ENCODE data around the gene KRT39. TPM values are rescaled to one million over a fixed set of nuclear protein-coding genes. Genes with fewer than 3 reads are reported as not detected.

KRT39 gene
- total and polyA plus RNA-seq, 2 of the 8 experiments (the other 6 are each of a cell fraction or from before 2014, with no cell fraction given) = not detected

DNA sequence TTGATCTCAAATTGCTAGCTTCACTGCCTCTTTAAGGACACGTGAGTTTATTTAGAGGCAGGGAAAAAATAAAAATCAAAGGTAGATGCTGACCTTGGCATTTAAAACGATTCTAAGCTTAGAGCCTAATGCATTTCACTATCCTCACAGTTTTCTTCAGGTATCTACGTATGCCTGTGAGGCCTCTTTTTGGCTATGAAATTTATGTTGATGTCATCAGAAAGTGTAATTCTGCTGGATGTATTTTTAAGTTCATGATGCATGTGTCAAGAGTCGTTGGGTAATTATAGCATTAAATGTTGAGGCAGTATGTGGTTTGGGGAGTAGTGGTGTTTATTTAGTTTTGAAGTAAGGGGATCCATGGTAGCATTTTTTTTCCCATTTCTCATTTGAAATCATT lies 37.2 kb upstream of the KRT39 start (continued):
- TF ChIP-seq, protein P1, sequence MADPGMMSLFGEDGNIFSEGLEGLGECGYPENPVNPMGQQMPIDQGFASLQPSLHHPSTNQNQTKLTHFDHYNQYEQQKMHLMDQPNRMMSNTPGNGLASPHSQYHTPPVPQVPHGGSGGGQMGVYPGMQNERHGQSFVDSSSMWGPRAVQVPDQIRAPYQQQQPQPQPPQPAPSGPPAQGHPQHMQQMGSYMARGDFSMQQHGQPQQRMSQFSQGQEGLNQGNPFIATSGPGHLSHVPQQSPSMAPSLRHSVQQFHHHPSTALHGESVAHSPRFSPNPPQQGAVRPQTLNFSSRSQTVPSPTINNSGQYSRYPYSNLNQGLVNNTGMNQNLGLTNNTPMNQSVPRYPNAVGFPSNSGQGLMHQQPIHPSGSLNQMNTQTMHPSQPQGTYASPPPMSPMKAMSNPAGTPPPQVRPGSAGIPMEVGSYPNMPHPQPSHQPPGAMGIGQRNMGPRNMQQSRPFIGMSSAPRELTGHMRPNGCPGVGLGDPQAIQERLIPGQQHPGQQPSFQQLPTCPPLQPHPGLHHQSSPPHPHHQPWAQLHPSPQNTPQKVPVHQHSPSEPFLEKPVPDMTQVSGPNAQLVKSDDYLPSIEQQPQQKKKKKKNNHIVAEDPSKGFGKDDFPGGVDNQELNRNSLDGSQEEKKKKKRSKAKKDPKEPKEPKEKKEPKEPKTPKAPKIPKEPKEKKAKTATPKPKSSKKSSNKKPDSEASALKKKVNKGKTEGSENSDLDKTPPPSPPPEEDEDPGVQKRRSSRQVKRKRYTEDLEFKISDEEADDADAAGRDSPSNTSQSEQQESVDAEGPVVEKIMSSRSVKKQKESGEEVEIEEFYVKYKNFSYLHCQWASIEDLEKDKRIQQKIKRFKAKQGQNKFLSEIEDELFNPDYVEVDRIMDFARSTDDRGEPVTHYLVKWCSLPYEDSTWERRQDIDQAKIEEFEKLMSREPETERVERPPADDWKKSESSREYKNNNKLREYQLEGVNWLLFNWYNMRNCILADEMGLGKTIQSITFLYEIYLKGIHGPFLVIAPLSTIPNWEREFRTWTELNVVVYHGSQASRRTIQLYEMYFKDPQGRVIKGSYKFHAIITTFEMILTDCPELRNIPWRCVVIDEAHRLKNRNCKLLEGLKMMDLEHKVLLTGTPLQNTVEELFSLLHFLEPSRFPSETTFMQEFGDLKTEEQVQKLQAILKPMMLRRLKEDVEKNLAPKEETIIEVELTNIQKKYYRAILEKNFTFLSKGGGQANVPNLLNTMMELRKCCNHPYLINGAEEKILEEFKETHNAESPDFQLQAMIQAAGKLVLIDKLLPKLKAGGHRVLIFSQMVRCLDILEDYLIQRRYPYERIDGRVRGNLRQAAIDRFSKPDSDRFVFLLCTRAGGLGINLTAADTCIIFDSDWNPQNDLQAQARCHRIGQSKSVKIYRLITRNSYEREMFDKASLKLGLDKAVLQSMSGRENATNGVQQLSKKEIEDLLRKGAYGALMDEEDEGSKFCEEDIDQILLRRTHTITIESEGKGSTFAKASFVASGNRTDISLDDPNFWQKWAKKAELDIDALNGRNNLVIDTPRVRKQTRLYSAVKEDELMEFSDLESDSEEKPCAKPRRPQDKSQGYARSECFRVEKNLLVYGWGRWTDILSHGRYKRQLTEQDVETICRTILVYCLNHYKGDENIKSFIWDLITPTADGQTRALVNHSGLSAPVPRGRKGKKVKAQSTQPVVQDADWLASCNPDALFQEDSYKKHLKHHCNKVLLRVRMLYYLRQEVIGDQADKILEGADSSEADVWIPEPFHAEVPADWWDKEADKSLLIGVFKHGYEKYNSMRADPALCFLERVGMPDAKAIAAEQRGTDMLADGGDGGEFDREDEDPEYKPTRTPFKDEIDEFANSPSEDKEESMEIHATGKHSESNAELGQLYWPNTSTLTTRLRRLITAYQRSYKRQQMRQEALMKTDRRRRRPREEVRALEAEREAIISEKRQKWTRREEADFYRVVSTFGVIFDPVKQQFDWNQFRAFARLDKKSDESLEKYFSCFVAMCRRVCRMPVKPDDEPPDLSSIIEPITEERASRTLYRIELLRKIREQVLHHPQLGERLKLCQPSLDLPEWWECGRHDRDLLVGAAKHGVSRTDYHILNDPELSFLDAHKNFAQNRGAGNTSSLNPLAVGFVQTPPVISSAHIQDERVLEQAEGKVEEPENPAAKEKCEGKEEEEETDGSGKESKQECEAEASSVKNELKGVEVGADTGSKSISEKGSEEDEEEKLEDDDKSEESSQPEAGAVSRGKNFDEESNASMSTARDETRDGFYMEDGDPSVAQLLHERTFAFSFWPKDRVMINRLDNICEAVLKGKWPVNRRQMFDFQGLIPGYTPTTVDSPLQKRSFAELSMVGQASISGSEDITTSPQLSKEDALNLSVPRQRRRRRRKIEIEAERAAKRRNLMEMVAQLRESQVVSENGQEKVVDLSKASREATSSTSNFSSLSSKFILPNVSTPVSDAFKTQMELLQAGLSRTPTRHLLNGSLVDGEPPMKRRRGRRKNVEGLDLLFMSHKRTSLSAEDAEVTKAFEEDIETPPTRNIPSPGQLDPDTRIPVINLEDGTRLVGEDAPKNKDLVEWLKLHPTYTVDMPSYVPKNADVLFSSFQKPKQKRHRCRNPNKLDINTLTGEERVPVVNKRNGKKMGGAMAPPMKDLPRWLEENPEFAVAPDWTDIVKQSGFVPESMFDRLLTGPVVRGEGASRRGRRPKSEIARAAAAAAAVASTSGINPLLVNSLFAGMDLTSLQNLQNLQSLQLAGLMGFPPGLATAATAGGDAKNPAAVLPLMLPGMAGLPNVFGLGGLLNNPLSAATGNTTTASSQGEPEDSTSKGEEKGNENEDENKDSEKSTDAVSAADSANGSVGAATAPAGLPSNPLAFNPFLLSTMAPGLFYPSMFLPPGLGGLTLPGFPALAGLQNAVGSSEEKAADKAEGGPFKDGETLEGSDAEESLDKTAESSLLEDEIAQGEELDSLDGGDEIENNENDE (IDR thresholded peaks at IDR 0.05; ENCODE audit: insufficient replicate concordance, low read length) = no peak
- TF ChIP-seq SRF (IDR thresholded peaks at IDR 0.05; ENCODE audit: low read depth, low read length) = no peak
- TF ChIP-seq SIN3A (conservative IDR thresholded peaks at IDR 0.05 in 1 of 2, IDR thresholded peaks at IDR 0.05 in 1 of 2; ENCODE audit: low read depth in 1 of 2, low read length in 2 of 2) = no peak
- TF ChIP-seq HDAC6 (IDR thresholded peaks at IDR 0.05; ENCODE audit: low read depth, low read length) = no peak
- no peak for TF ChIP-seq EZH2 (IDR thresholded peaks at IDR 0.05; ENCODE audit: low read depth, low read length, severe bottlenecking)
